GM20431 (cell line): ENCODE data around the gene BOLL.
"Not testable (repeated sequence)": the region's sequence is repeated elsewhere in the genome, so short reads cannot be mapped to it uniquely, and the experiment has no call there.

Source experiments
- in situ Hi-C: fragments of 300-500 bp; cut with MseI, MboI; formaldehyde crosslinking; loops from one replicate; pipeline ENCODE4 v1.15.0; 2020; ENCODE audit warnings: low sequenced_read_pairs; ENCODE audit not compliant: unreplicated experiment

BOLL gene

DNA sequence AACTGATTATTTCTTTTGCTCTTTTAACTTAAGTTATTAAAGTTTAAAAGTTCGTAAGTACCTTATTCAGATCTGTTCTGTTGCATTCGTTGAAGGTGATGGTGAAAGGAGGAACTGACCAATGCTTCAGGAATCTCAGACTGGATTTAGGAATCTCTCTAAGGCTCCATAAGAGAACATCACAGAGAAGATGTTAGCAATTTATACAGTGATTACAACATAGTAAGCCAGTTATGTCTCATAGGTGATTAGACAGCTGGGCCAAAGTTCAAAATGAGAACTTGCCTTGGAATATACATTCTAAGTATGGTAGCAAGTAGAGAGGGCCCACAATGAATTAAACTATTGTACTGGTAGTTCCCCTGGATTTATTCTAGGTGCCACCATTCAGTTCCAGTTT, 76.8 kb downstream of the BOLL start:
- in situ Hi-C loops: no loop called here

DNA sequence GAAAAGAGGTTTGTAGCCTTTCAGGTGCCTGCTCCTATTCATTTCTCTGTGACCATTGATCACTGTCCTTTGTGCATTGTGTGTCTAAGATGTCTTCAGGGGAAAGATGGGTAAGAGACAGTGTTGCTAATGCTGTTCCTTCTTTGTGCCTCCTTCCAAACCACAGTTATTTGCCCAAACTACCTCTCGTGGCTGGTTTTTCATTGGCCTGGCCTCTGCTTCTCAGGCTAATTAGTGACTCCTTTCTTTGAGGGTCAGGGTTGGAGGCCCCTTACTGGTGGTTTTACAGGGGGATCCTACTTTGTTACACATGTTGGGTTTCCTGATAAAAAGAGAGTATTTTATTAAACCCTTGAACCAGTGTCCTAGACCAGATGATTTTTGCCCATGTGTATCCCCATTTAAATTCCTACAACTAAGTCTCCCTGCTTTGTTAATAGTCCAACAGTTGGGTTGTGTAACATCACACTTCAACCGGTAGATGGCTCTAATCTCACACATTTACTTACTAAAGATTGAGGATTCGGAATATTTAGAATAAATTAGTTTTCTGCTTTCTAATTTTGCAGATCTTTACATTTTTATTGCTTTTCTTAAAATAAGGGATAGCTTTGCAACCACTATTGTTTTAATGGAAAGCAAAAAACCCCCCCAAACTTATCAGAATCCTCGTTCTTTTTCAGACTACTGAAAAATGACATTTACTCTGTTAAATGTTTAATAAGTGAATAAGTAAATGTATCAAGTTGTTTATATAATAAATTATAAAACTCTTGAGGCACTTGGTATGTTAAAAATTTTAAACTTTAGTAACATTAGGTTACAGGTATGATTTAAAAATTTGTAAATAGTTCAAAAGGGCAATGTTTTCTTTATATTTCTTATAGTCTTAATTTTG, 77.6 kb downstream of the BOLL start:
- in situ Hi-C loops: no loop called here

DNA sequence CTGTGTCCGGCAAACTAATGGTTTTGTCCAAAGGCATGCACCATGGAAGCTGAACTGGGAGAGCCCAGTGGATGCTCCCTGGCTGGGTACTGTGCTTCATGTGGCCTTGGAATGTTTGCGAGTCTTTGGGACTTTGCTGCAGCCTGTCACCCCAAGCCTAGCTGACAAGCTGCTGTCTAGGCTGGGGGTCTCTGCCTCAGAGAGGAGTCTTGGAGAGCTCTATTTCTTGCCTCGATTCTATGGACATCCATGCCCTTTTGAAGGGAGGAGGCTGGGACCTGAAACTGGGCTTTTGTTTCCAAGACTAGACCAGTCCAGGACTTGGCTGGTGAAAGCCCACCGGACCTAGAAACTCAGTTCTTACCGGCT, 78.3 kb downstream of the BOLL start:
- in situ Hi-C loops: no loop called here

DNA sequence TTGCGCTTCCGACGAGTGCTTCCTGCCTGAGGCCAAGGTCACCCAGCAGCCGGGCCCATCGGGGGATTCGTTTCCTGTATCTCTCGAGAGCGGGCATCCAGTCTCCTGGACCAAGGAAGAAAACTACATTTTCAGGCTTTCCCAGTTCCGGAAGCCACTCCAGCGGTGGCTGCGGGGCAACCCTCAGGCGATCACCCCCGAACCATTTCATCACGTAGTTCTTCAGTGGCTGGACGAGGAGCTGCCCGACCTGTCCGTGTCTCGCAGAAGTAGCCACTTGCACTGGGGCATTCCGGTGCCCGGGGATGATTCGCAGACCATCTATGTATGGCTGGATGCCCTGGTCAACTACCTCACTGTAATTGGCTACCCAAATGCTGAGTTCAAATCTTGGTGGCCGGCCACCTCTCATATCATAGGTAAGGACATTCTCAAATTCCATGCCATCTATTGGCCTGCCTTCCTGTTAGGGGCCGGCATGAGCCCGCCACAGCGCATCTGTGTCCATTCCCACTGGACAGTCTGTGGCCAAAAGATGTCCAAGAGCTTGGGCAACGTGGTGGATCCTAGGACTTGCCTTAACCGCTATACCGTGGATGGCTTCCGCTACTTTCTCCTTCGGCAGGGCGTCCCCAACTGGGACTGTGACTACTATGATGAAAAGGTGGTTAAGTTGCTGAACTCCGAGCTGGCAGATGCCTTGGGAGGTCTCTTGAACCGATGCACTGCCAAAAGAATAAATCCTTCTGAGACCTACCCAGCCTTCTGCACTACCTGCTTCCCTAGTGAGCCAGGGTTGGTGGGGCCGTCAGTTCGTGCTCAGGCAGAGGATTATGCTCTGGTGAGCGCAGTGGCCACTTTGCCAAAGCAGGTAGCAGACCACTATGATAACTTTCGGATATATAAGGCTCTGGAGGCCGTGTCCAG, 78.9 kb downstream of the BOLL start:
- in situ Hi-C loops: no loop called here

DNA sequence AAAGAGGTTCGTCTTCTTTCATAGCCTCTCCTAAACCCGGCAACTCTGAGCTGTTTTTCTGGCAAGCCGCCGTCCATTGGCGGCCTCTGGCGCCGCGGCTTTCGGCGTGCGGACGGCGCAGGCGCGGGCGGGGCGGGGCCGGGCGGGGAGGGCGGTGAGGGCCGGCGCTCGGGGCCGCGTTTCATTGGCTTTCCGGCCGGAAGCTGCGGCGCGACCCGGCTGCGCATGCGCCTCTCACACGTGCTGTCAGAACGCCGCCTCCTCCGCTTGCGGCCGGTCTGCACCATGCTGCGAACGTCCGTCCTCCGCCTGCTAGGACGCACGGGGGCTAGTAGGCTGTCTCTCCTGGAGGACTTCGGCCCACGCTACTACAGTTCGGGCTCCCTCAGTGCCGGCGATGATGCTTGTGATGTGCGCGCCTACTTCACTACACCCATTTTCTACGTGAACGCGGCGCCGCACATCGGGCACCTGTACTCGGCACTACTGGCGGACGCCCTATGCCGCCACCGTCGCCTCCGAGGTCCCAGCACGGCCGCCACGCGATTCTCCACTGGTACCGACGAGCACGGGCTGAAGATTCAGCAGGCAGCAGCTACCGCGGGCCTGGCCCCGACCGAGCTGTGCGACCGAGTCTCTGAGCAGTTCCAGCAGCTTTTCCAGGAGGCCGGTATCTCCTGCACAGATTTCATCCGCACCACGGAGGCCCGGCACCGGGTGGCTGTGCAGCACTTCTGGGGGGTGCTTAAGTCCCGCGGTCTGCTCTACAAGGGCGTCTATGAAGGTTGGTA, 79.8 kb downstream of the BOLL start, which contains the start of gene MARS2:
MARS2 (plus strand) TSS at position 249 of the 791 bp plus-strand sequence; CDS start at position 286, 37 bp downstream.
- in situ Hi-C loops: no loop called here

DNA sequence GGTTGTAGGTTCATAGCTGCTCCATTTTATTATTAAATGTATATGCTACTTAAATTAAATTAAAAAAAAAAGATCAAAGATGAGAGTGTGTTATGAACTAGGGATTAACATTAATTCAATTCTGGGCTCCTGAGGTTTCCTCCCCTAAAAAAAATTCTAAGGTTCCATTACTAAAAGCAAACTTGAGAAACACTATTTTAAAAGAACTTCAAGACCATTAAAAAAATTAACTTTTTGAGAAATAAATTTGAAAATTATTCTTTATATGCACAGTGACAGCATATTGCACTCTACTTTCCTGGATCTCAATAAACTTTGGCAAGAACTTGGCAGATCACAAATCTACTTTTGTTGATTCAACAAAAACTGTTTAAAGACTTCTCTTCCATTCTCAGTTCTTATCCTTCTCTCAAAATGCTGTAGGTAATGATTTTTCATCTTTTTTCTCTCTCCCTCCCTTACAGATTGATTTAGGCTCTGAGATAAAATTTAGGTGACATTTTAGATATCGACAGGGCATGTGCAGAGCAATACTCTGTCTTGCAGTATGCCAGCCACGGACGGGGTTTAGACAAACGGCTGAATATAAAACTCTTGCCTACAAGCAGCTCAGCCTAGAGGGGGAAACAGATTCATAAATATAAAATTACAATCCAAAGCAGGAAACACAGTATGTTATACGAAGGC, 80.5 kb downstream of the BOLL start:
- in situ Hi-C loops: no loop called here

DNA sequence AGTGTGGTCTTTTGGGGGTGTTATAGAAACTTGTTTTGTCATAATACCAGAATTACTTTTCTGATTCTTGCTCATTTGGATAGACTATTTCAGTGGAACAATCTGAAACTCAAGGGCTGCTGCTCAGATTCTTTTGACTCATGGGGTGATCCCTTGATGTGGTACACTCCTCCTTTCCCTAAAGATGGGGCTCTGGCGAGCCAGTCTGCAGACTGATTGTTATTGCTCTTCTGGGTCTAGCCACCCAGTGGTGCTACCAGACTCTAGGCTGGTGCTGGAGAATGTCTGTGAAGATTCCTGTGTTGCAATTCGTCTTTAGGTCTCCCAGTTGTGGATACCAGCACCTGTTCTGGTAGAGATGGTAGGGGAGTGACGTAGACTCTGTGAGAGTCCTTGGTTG, 84.2 kb downstream of the BOLL start:
- in situ Hi-C loops: no loop called here

DNA sequence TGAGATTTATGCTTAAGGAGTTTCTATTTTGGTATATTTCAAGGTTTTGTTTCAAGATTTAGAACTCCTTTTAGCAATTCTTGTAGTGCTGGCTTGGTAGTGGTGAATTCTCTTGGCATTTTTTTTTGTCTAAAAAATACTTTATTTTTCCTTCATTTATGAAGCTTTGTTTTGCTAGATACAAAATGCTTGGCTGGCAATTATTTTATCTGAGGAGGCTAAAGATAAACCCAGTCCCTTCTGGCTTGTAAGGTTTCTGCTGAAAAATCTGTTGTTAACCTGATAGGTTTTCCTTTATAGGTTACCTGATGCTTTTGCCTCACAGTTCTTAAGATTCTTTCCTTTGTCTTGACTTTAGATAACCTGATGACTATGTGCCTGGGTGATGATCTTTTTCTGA, 85.4 kb downstream of the BOLL start:
- in situ Hi-C loops: not testable (repeated sequence)

DNA sequence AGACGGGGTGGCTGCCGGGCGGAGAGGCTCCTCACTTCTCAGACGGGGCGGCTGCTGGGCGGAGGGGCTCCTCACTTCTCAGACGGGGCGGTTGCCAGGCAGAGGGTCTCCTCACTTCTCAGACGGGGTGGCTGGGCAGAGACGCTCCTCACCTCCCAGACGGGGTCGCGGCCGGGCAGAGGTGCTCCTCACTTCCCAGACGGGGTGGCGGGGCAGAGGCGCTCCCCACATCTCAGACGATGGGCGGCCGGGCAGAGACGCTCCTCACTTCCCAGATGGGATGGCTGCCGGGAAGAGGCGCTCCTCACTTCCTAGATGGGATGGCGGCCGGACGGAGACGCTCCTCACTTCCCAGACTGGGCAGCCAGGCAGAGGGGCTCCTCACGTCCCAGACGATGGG, 88.5 kb downstream of the BOLL start:
- in situ Hi-C loops: not testable (repeated sequence)

DNA sequence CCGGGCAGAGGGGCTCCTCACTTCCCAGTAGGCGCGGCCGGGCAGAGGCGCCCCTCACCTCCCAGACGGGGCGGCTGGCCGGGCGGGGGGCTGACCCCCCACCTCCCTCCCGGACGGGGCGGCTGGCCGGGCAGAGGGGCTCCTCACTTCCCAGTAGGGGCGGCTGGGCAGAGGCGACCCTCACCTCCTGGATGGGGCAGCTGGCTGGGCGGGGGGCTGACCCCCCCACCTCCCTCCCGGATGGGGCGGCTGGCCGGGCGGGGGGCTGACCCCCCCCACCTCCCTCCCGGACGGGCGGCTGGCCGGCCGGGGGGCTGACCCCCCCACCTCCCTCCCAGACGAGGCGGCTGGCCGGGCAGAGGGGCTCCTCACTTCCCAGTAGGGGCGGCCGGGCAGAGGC, 89.1 kb downstream of the BOLL start:
- in situ Hi-C loops: not testable (repeated sequence)

DNA sequence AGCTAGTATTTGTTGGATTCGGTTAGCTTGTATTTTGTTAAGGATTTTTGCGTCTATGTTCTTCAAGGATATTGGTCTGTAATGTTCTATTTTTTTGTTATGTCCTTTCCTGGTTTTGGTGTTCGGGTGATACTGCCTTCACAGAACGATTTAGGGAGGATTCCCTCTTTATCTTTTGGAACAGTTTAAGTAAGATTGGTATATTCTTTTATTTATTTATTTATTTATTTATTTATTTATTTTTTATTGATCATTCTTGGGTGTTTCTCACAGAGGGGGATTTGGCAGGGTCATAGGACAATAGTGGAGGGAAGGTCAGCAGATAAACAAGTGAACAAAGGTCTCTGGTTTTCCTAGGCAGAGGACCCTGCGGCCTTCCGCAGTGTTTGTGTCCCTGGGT, 89.9 kb downstream of the BOLL start:
- in situ Hi-C loops: not testable (repeated sequence)

DNA sequence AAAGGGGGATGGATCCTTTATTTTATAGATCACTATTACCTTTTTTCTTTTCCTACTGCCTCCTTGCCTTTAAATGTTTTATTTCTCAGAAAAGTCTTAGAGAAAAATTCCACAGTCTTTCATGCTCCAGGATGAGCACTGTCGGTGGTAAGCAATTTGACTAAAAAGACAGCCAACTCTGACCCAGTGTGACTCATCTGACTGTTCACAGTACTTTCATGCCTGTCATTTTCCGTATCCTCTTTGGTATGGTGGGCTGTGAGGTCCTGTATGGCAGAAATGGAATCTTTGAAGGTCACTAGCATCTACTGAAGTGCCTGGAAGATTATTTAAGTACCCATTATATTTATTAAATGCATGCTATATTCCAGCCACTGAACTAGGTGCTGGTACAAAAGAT, 107.6 kb downstream of the BOLL start:
- in situ Hi-C loops: no loop called here

DNA sequence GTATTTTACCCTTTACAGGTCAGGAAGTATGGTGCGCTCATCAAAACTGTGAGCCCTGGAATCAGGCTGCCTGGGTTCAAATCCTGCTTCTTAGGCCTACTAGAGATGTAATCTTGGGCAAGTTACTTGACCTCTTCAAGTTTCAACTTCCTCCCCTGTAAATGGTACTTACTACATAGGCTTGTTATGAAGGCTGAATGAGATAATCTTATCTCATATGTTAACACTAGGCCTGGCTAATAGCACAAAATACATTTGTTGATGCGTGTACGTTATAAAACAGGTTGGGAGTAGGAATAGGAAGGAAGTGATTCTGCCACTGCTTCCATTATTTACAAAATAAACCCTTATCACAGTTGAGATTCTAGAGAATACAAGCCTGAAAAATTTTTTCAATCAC, 108.1 kb downstream of the BOLL start:
- in situ Hi-C loops: no loop called here
